Spleen (tissue), 7 donors: Measurements from ENCODE around the gene KANSL1.

Experiments
- CTCF ChIP-seq, 11 experiments: fragments of 200-600 bp in 7 of 11; fragments of 450-650 bp in 4 of 11; sonication (generic) in 4 of 11; IDR thresholded peaks in 8 of 11; conservative IDR thresholded peaks in 3 of 11; 1 replicate in 7 of 11; 2 replicates in 4 of 11; pipeline versions ENCODE4 v1.4.0 to v1.8.0; 2016 to 2021; ENCODE audit warnings: antibody characterized with exemption in 11 of 11, inconsistent platforms in 4 of 11, mild to moderate bottlenecking in 1 of 11
- POLR2A ChIP-seq, 3 donors: fragments of 450-650 bp; IDR thresholded peaks; one replicate each; pipeline ENCODE4 v1.5.1; 2017; ENCODE audit warnings: antibody characterized with exemption in 3 of 3, mild to moderate bottlenecking in 1 of 3
- POLR2AphosphoS5 ChIP-seq, 3 donors: sonication (generic); formaldehyde crosslinking; IDR thresholded peaks; one replicate each; pipeline ENCODE4 v1.5.1; 2017; ENCODE audit warnings: antibody characterized with exemption in 3 of 3
- donor health status: DM: no; HTN: no; CAD: no; lungs with moderate emphysema.
- donor health status: DM: no; HTN: no; CAD: no.
- donor health status: DM: no; HTN: no; CAD: no.

GRCh38 chr17:46202424-46202823, 9.2 kb upstream of the KANSL1 start:
- TF ChIP-seq CTCF (IDR thresholded peaks at IDR 0.05 in 8 of 11, conservative IDR thresholded peaks at IDR 0.05 in 3 of 11): no peak
- TF ChIP-seq POLR2A (IDR thresholded peaks at IDR 0.05): no peak
- no peak for TF ChIP-seq POLR2AphosphoS5 (IDR thresholded peaks at IDR 0.05)
